Cardiac muscle cell (in vitro differentiated cells and primary cell): ENCODE measurements around the gene GTPBP6. TPM values are rescaled to one million over a fixed set of nuclear protein-coding genes. Genes with fewer than 3 reads are reported as not detected.
"Not testable (repeated sequence)": the region's sequence is repeated elsewhere in the genome, so short reads cannot be mapped to it uniquely, and the experiment has no call there.

ENCODE experiments used
- DNase-seq, 2 donors: peaks; one replicate each; pipeline versions ENCODE4 v3.0.0 to v3.0.0-alpha.2; 2010 to 2017; ENCODE audit warnings: low read depth in 1 of 2, low spot score in 1 of 2
- H3K27ac ChIP-seq: fragments of 200-600 bp; sonication (generic); 2 replicates; pipeline ENCODE4 v1.5.1; 2016
- H3K27me3 ChIP-seq: fragments of 200-600 bp; sonication (generic); 2 replicates; pipeline ENCODE4 v1.6.0; 2016; ENCODE audit warnings: control low read depth
- H3K36me3 ChIP-seq: fragments of 200-600 bp; sonication (generic); 2 replicates; pipeline ENCODE4 v1.5.1; 2016; ENCODE audit warnings: control low read depth
- H3K4me1 ChIP-seq: fragments of 200-600 bp; sonication (generic); 2 replicates; pipeline ENCODE4 v1.8.1; 2017; ENCODE audit warnings: low read depth, mild to moderate bottlenecking, mixed run types
- H3K4me3 ChIP-seq: fragments of 200-600 bp; sonication (generic); 2 replicates; pipeline ENCODE4 v1.5.1; 2016; ENCODE audit warnings: mild to moderate bottlenecking
- H3K9me3 ChIP-seq: fragments of 200-600 bp; sonication (generic); 2 replicates; pipeline ENCODE4 v1.5.1; 2017; ENCODE audit warnings: low read depth, mild to moderate bottlenecking, control low read depth
- polyA plus RNA-seq: library from polyadenylated mRNA; unstranded; fragments of >200 nt; fragmentation: Nextera tagmentation; extraction: Ambion mirVana; gene quantifications from 2 replicates; pipeline ENCODE4 v1.2.1, GENCODE V29; 2016
- total RNA-seq: library from RNA; depleted of rRNA; stranded (reverse); fragments of >200 nt; gene quantifications from 2 replicates; pipeline ENCODE4 v1.2.3, GENCODE V29; 2016
- TF ChIP-seq, protein P1 (sequence below): IDR thresholded peaks from 2 replicates; pipeline ENCODE4 v1.5.1; 2012; ENCODE audit warnings: low read depth, mild to moderate bottlenecking, low read length

The GTPBP6 gene
- total and polyA plus RNA-seq, 2 experiments from 2014 or later = 59.2 to 60.9 TPM

DNA sequence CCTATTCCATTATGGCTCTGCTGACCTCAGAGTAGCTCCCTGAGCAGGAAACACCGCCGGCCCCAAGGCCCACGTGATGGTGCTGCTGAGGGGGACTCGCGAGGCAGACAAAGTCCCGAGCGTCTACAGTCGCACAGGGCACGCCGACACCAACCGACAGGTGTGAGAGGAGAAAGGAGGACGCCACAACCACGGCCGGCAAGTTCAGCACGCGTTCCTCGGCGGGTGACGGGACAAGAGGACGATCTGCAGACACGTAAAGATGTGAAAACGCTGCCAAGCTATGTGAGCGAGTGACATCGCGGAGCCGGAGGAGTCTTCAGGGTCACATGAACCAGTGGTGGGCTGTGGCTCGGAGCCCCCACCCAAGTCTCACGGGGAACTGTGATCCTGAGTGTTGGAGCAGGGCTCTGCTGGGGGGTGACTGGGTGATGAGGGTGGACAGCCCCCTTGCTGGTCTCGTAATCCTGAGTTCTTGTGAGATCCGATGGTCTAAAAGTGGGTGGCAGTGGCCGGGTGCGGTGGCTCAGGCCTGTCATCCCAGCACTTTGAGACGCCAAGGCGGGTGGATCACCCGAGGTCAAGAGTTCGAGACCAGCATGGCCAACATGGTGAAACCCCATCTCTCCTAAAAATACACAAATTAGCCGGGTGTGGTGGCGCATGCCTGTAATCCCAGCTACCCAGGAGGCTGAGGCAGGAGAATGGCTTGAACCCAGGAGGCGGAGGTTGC lies 34.2 kb upstream of the GTPBP6 start:
- no peaks in the 10 kb centered on the region for H3K27me3 ChIP-seq
- H3K36me3 ChIP-seq = peaks cover 3% of the 10 kb centered on the region
- TF ChIP-seq, protein P1, sequence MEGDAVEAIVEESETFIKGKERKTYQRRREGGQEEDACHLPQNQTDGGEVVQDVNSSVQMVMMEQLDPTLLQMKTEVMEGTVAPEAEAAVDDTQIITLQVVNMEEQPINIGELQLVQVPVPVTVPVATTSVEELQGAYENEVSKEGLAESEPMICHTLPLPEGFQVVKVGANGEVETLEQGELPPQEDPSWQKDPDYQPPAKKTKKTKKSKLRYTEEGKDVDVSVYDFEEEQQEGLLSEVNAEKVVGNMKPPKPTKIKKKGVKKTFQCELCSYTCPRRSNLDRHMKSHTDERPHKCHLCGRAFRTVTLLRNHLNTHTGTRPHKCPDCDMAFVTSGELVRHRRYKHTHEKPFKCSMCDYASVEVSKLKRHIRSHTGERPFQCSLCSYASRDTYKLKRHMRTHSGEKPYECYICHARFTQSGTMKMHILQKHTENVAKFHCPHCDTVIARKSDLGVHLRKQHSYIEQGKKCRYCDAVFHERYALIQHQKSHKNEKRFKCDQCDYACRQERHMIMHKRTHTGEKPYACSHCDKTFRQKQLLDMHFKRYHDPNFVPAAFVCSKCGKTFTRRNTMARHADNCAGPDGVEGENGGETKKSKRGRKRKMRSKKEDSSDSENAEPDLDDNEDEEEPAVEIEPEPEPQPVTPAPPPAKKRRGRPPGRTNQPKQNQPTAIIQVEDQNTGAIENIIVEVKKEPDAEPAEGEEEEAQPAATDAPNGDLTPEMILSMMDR = no peak
- no peaks in the 10 kb centered on the region for H3K9me3 ChIP-seq
- H3K4me1 ChIP-seq = peaks cover 9% of the 10 kb centered on the region
- H3K4me3 ChIP-seq = no peak overlapping the region
- no peak for DNase-seq
- H3K27ac ChIP-seq = no peak overlapping the region

DNA sequence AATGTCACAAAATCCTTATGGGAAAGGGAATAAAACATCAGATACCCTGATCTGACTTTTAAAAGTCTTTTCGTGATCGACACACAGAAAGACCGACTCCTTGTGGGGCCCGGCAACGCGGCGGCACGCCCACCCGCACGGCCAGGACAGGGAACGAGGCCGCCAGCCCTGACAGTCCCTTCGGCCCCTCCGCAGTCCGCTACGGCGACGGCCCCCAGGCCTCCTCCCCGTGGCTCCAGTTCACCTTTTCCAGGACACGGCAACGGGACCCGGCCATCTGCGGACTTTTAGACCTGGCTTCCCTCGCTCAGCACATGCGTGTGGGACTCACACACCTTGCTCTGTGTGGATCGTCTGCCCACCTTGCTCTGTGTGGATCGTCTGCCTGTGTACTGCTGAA lies 33.6 kb upstream of the GTPBP6 start:
- Histone ChIP-seq H3K9me3 (no peaks in the 10 kb centered on the region), H3K4me1 (peaks cover 9% of the 10 kb centered on the region), H3K27ac (no peak overlapping the region), H3K4me3 (no peak overlapping the region), H3K36me3 (peaks cover 3% of the 10 kb centered on the region), H3K27me3 (no peaks in the 10 kb centered on the region)
- TF ChIP-seq, protein P1 = no peak
- DNase-seq = no peak

DNA sequence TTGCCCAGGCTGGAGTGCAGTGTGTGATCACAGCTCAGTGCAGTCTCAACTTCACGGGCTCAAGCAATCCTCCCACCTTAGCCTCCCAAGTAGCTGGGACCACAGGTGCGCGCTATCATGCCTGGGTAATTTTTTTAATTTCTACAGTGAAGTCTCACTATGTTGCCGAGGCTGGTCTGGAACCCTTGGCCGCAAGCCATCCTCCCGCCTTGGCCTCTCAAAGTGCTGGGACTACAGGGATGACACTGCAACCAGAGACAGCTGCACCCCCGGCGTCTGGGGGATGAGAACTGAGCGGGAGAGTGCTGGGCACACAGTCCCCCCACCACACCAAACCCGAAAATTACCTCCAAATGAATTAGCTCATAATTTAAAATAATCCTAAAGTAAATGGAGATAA lies 33.1 kb upstream of the GTPBP6 start:
- H3K27ac ChIP-seq = no peak overlapping the region
- DNase-seq = no peak
- no peaks in the 10 kb centered on the region for H3K9me3 ChIP-seq
- no peaks in the 10 kb centered on the region for H3K27me3 ChIP-seq
- peaks cover 3% of the 10 kb centered on the region for H3K36me3 ChIP-seq
- H3K4me1 ChIP-seq = peaks cover 9% of the 10 kb centered on the region
- H3K4me3 ChIP-seq = no peak overlapping the region
- TF ChIP-seq, protein P1 = no peak

DNA sequence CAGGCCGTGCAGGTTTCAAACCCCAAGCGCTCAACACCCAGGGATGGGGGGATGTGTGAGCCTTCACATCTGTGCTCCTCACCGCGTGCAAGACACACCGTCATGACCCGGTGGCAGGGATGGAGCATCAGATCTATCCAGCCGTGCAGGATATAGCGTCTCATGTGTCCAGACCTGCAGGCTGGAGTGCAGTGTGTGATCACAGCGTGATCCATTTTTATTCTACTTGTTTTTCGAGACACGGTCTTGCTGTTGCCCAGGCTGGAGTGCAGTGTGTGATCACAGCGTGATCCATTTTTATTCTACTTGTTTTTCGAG lies 32.7 kb upstream of the GTPBP6 start:
- H3K9me3 ChIP-seq, H3K27me3 ChIP-seq, DNase-seq, H3K4me3 ChIP-seq, H3K36me3 ChIP-seq, H3K4me1 ChIP-seq, H3K27ac ChIP-seq: not testable (repeated sequence)

DNA sequence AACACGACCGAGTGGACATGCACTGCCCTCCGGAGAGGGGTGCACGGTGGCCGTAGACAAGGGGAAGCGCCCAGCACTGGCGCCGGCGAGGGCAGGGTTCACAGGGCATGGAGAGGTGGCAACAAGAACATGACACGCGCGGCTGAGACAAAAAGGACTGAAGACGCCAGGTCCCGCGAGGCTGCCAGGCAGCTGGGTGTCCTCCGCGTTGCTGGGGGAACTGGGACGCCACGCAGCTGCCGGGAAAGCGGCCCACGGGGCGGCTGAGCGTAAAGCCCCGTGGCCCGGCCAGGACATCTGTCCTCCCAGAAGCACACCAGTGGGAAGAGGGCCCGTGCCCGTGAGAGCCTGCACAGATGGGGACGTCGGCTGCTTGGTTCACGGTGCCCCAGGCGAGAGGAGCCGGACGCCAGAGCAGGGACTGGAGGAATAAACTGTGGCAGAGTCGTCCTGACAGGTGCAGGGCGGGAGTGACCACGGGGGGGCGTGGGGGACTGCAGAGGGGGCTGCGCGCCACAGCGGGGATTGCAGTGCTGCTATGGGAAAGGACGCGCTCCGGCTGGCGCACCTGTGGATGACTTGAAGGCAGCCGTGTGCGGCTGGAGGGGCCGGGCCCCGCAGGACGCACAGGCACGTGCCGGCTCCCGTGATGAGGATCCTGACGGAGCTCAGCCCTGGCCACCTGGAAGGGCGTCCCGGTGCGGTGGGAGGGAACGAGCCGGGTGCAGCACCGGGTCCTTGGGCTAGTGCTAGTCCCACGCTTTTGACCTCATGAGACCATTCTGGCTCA lies 32.1 kb upstream of the GTPBP6 start:
- Histone ChIP-seq H3K4me1 (peaks cover 9% of the 10 kb centered on the region), H3K36me3 (peaks cover 5% of the 10 kb centered on the region), H3K9me3 (no peaks in the 10 kb centered on the region), H3K27ac (no peak overlapping the region), H3K27me3 (no peaks in the 10 kb centered on the region), H3K4me3 (no peak overlapping the region)
- TF ChIP-seq, protein P1 = no peak
- no peak for DNase-seq

DNA sequence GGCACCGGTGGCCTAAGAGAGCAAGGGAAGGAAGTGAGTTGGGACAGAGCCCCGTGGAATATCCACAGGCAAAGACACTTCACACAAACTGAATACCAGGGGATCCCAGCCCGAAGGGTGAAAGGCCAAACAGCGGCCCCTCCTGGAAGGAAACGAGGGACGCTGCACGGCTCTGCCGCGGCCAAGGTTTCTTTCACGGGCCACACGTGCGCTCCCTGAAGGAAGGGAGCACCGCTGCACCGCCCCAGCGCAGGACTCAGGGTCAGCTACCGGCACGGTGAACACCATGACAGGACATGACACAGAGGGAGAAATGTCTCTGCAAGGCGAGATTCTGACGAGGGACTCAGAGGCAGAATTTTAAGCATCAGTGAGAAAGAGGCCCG lies 31.5 kb upstream of the GTPBP6 start:
- Histone ChIP-seq H3K4me3 (no peak overlapping the region), H3K36me3 (peaks cover 5% of the 10 kb centered on the region), H3K27me3 (no peaks in the 10 kb centered on the region), H3K4me1 (peaks cover 9% of the 10 kb centered on the region), H3K27ac (no peak overlapping the region), H3K9me3 (no peaks in the 10 kb centered on the region)
- TF ChIP-seq, protein P1 = no peak
- no peak for DNase-seq
